Cardiac septum (tissue), 1 donor: Measurements from ENCODE around the gene IP6K3. TPM values are rescaled to one million over a fixed set of nuclear protein-coding genes. Genes with fewer than 3 reads are reported as not detected.

Experiments used
- DNase-seq: peaks from one replicate; pipeline ENCODE4 v3.0.0-alpha.2; 2020; ENCODE audit warnings: low spot score
- intact Hi-C: fragments of 100-400 bp; cut with DNase I; formaldehyde crosslinking; loops from one replicate; pipeline ENCODE4 v1.14.0; 2022
- total RNA-seq: library from RNA; stranded (reverse); fragmentation: NEBNext Ultra II Directional; extraction: Animal tissue kit (Norgen Biotek cat#: 25700); gene quantifications from one replicate; pipeline ENCODE4 v1.2.1, GENCODE V29; 2021
- donor health status: DM: no; HTN: no; CAD: no.

Gene IP6K3
- total RNA-seq, 1 donor from 2014 or later = 16.6 TPM

DNA sequence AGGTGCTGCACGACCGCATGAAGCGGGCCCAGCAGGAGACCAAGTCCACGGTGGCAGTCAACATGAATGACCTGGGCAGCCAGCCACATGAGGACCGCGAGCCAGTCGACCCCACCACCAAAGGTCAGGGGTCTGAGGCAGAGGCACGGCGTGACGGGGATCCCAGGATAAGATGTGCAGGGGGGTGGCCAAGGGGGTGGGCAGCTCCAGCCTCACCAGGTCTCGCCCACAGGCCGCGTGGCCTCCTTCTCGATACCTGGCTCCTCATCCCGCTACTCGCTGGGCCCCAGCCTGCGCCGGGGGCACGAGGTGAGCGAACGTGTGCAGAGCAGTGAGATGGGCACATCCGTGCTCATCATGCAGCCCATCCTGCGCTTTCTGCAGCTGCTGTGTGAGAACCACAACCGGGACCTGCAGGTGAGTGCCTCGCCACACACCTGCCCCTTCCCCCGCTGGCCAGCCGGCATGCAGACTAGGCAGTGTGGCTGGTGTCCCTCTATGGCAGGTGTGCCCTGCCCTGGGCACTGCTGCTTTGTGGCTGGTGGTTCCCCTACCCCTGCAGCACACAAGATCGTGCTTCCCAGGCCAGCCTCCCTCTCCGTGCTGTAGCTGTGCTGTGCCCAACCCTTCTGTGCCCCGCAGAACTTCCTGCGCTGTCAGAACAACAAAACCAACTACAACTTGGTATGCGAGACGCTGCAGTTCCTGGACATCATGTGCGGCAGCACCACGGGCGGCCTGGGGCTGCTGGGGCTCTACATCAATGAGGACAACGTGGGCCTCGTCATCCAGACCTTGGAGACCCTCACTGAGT is 61.1 kb downstream of the IP6K3 start:
- intact Hi-C loops = no loop called here
- no peak for DNase-seq

DNA sequence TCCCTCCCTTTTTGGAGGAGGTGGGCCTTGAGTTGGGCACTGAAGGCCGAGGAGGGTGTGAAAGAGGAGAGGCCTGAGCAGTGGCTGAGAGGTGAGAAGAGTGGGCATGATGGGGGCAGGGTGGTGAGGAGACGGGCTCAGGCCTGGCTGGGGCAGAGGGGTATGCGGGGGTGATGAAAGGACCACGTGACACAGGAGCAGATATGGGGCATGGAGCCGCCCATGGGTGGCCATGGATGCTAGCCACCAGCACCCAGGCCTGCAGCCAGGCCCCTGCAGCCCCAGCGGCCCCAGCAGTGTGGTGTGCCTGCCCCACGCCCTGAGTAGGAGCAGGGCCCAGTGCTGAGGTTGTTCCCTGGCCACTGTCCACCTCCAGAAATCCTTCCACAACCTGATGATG is 61.7 kb downstream of the IP6K3 start:
- intact Hi-C loops = no loop called here
- no peak for DNase-seq

DNA sequence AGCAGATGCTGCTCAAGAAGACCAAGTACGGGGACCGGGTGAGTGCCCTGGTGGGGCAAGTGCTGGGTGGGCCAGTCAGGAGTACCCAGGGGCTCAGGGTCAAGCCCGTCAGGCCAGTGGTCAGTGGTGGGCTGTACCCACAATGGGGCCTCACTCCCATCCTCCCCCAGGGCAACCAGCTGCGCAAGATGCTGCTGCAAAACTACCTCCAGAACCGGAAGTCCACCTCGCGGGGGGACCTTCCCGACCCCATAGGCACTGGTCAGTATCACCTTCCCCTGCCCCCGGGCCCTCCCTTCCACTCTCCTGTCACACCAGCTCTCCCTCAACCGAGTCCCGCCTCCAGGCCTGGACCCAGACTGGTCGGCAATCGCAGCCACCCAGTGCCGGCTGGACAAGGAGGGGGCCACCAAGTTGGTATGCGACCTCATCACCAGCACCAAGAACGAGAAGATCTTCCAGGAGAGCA is 62.2 kb downstream of the IP6K3 start:
- DNase-seq = no peak
- intact Hi-C loops = no loop called here

DNA sequence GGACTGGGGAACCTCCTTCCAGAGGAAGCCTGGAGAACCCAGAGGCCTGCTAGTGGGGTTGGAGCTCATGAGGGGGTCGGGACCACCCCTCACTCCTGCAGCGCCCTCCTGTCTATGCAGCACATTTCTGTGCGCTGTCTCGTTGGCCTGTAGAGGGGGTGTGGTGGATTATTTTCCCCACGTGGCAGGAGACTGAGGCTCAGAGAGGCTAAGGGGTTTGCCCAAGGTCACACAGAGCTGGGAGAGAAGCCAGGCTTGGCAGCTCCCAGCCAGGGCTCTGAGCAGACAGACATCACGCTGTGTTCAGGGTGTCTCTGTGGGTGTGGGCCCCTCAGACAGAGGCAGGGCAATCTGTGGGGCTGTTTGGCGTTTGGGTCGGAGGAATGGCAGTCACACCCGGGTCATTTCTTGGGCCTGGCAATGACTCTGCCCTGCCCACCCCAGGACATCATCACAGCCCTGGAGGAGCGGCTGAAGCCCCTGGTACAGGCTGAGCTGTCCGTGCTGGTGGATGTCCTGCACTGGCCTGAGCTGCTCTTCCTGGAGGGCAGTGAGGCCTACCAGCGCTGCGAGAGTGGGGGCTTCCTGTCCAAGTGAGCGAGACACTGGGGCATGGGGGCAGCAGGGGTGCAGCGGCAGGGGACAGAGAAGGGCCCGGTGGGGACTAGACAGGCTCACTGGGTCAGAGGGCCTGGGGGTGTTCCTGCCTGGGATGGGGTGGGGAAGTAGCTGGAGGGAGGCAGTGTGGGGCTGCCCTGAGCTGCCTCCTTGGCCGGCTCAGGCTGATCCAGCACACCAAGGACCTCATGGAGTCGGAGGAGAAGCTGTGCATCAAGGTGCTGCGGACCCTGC is 62.9 kb downstream of the IP6K3 start:
- intact Hi-C loops = no loop called here
- DNase-seq = no peak

GRCh38 chr6:33683051-33683571 is 63.6 kb downstream of the IP6K3 start:
- DNase-seq = no peak
- intact Hi-C loops = no loop called here

- intact Hi-C loops = no loop called here
Measured at GRCh38 chr6:33682341-33682740, 64.4 kb downstream of the IP6K3 start.

GRCh38 chr6:33679761-33680160 is 66.9 kb downstream of the IP6K3 start:
- intact Hi-C loops = no loop called here
- no peak for DNase-seq

More at GRCh38 chr6:33682341-33682740, 64.4 kb downstream of the IP6K3 start:
- no peak for DNase-seq

GRCh38 chr6:33678932-33679490 is 67.7 kb downstream of the IP6K3 start:
- intact Hi-C loops = no loop called here
- DNase-seq = no peak

GRCh38 chr6:33678233-33678931 is 68.3 kb downstream of the IP6K3 start:
- intact Hi-C loops = no loop called here
- no peak for DNase-seq

DNA sequence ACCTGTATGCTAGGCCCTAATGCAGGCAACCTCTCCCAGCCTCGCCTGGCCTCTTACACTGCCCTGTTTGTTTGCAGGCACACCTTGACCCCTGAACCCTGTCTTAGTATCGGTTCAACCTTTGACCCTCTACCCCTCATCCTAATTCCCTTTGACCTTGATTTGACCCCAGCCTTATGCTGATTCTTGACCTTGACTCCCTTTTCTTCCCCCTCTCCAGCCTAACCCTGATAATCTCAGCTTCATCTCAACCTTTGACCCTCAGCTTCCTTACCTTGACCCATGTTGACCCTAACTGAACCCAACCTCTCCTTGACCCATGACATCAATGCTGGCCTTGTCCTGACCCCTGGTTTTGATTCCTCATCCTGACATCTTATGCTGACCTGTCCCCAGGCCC is 69.0 kb downstream of the IP6K3 start:
- intact Hi-C loops = no loop called here
- no peak for DNase-seq

GRCh38 chr6:33677143-33677660 is 69.5 kb downstream of the IP6K3 start:
- DNase-seq = no peak
- intact Hi-C loops = no loop called here

GRCh38 chr6:33676416-33677142 is 70.1 kb downstream of the IP6K3 start:
- intact Hi-C loops = no loop called here
- DNase-seq = no peak

- DNase-seq = no peak
- intact Hi-C loops = no loop called here
Measured at GRCh38 chr6:33675968-33676367, 70.7 kb downstream of the IP6K3 start.

GRCh38 chr6:33673851-33674250 is 72.9 kb downstream of the IP6K3 start:
- DNase-seq = no peak
- intact Hi-C loops = loop anchor here (2.0 kb wide), 1 partner anchor 85 kb away; no protein-coding TSS in a partner anchor

DNA sequence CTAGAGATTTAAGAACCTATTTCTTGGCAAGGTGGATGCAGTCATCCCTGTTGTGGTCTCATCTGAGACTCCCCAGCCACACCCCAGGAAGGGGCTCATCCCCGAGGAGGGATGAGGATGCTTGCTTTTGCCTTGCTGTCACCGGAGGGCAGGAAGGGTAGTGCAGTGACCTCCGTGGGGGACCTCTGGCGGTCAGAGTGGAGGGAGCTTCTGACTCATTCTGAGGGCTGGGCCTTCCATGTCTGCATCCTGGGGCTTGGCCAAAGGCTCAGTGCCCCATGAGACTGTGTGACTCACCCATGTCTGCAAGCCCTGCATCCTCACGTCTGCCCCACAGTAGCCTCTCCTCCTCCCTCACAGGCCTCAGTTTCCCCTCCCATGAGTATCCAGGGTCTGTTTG is 73.9 kb downstream of the IP6K3 start:
- DNase-seq = peak; percentile 93
- intact Hi-C loops = loop anchor here (2.0 kb wide), 1 partner anchor 84 kb away; no protein-coding TSS in a partner anchor

DNA sequence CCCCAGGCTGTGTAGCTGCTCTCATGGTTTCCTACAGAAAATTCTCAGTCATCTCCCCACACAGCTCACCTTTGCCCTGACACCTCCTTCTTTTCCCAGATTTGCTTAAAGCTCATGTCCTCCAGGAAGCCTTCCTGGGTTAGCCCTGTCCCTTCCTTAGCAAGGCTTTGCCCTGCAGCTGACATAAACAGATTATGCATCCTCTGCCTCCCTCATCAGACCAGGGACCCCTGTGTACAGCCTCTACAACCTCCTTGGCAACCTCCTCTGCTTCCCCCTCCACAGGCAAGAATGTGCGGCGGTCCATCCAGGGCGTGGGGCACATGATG is 75.0 kb downstream of the IP6K3 start:
- intact Hi-C loops = loop anchor here (2.0 kb wide), 1 partner anchor 83 kb away; no protein-coding TSS in a partner anchor
- DNase-seq = no peak
